Activated naive CD8-positive, alpha-beta T cell treated with anti-CD3 and anti-CD28 coated beads, Interleukin-2, amount 10 ng/mL, durations not matched to agents 7 days and 5 days (primary cell): ENCODE results near the gene WDR31. TPM values are rescaled to one million over a fixed set of nuclear protein-coding genes. Genes with fewer than 3 reads are reported as not detected.
"Not testable (repeated sequence)": the region's sequence is repeated elsewhere in the genome, so short reads cannot be mapped to it uniquely, and the experiment has no call there.

ENCODE experiments used
- ATAC-seq: fragments of 150-1000 bp; cut with Tn5 transposase; one replicate; pipeline ENCODE4 v1.10.0; 2021; ENCODE audit warnings: low read depth, moderate library complexity
- POLR2A ChIA-PET: fragments of 350-600 bp; sonication (Branson Sonifier 250); formaldehyde crosslinking; loops from one replicate; lab custom pipeline; 2021; ENCODE audit warnings: antibody characterized with exemption; lab: Charles Lee
- DNase-seq: peaks from one replicate; pipeline ENCODE4 v3.0.0; 2021
- H3K27ac Mint-ChIP-seq: one replicate; pipeline ENCODE4 v1.8.0; 2022; ENCODE audit warnings: mild to moderate bottlenecking, mixed read lengths
- H3K27me3 Mint-ChIP-seq: one replicate; pipeline ENCODE4 v1.8.0; 2022; ENCODE audit warnings: mild to moderate bottlenecking, moderate library complexity, mixed read lengths
- H3K36me3 Mint-ChIP-seq: one replicate; pipeline ENCODE4 v1.8.0; 2021; ENCODE audit warnings: mild to moderate bottlenecking, mixed read lengths
- H3K4me1 Mint-ChIP-seq: one replicate; pipeline ENCODE4 v1.8.0; 2021; ENCODE audit warnings: mixed read lengths
- H3K4me3 Mint-ChIP-seq: one replicate; pipeline ENCODE4 v1.8.0; 2022; ENCODE audit warnings: mild to moderate bottlenecking, moderate library complexity, mixed read lengths
- H3K9me3 Mint-ChIP-seq: one replicate; pipeline ENCODE4 v1.8.0; 2021; ENCODE audit warnings: mixed read lengths
- total RNA-seq, 2 experiments: library from RNA; stranded (reverse); gene quantifications; one replicate each; pipeline ENCODE4 v1.2.3, GENCODE V29; 2021

WDR31 gene
- total RNA-seq, 2 experiments from 2014 or later = 0.99 to 1.00 TPM

GRCh38 chr9:113296796-113297558 lies 43.1 kb downstream of the WDR31 start:
- no peak overlapping the region for H3K27ac Mint-ChIP-seq

DNA sequence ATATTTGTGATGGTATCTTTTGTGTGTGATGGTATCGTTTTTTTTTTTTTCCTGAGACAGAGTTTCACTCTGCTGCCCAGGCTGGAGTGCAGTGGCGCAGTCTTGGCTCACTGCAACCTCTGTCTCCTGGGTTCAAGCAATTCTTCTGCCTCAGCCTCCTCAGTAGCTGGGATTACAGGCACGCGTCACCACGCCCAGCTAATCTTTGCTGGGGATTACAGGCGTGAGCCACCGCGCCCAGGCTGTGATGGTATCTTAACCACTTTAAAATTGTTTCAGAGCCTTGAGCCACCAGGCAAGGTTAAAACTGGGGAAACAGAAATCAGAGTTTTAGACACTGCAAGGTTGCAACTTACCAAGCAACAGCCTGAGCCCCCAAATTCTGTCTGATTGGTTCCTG lies 43.8 kb downstream of the WDR31 start:
- H3K4me1 Mint-ChIP-seq, ATAC-seq, H3K27ac Mint-ChIP-seq, POLR2A ChIA-PET, H3K36me3 Mint-ChIP-seq, H3K9me3 Mint-ChIP-seq, DNase-seq, H3K4me3 Mint-ChIP-seq: not testable (repeated sequence)
- H3K27me3 Mint-ChIP-seq = peaks cover 13% of the 10 kb centered on the region

More at GRCh38 chr9:113296796-113297558, 43.1 kb downstream of the WDR31 start:
- H3K9me3 Mint-ChIP-seq = no peaks in the 10 kb centered on the region
- no peak overlapping the region for H3K4me3 Mint-ChIP-seq
- H3K27me3 Mint-ChIP-seq = peaks cover 13% of the 10 kb centered on the region
- no peak for ATAC-seq
- POLR2A ChIA-PET = no interaction called here
- no peak for DNase-seq
- H3K4me1 Mint-ChIP-seq = peaks cover 8% of the 10 kb centered on the region
- H3K36me3 Mint-ChIP-seq = peaks cover 2% of the 10 kb centered on the region

DNA sequence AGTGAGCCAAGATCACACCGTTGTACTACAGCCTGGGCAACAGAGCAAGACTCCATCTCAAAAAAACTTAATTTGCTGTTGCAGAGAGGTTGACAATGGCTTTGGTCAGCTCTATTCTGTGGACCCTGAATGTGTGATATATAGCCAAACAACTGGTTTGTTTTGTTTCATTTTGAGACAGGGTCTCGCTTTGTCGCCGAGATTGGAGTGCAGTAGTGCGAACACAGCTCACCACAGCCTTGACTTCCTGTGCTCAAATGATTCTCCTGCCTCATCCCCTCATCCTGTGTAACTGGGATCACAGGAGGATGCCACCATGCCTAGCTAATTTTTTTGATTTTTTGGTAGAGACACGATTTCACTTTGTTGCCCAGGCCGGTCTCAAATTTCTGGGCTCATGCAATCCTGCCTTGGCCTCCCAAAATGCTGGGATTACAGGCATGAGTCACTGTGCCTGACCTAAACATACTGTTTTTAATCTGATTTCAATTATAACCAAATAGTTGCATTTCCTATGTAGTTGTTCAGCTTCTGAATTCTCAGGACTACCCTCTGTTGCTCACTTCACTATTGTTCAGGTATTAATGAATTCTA lies 46.7 kb downstream of the WDR31 start:
- Mint-ChIP-seq H3K36me3 (peaks cover 21% of the 10 kb centered on the region), H3K4me3 (no peak overlapping the region), H3K27me3 (no peaks in the 10 kb centered on the region), H3K9me3 (no peaks in the 10 kb centered on the region), H3K4me1 (peaks cover 3% of the 10 kb centered on the region), H3K27ac (no peak overlapping the region)
- ATAC-seq (no peak), DNase-seq (no peak)
- POLR2A ChIA-PET = no interaction called here

GRCh38 chr9:113290052-113290607 lies 49.9 kb downstream of the WDR31 start:
- POLR2A ChIA-PET = interaction anchor here (0.7 to 1.9 kb wide), 3 partner anchors 15 to 120 kb away, joined by 3 to 7 read pairs (median 3); partner anchors contain the start of genes C9orf43, CDC26, POLE3 and PRPF4
- Mint-ChIP-seq H3K4me3 (no peak overlapping the region), H3K9me3 (no peaks in the 10 kb centered on the region), H3K36me3 (peaks cover 25% of the 10 kb centered on the region), H3K4me1 (peaks cover 3% of the 10 kb centered on the region), H3K27ac (no peak overlapping the region), H3K27me3 (no peaks in the 10 kb centered on the region)
- DNase-seq (no peak), ATAC-seq (no peak)

DNA sequence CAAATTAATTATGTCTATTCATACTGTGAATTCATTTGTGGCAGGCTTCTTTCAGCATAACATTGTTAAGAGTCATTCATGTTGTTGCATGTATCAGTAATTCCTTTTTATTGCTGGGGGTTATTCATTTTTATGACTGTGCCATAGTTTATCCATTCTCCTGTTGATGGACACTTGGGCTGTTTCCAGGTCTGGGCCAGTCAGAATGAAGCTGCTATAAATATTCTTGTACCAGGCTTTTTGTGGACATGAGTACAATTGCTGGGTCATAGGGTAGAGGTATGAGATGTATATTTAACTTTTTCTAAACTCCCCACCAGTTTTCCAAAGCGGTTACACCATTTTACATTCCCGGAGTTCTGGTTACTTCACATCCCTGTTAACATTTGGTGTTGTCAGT lies 51.0 kb downstream of the WDR31 start:
- Mint-ChIP-seq H3K36me3 (peaks cover 31% of the 10 kb centered on the region), H3K27me3 (no peaks in the 10 kb centered on the region), H3K4me3 (no peak overlapping the region), H3K27ac (no peak overlapping the region), H3K9me3 (no peaks in the 10 kb centered on the region), H3K4me1 (peaks cover 2% of the 10 kb centered on the region)
- DNase-seq (no peak), ATAC-seq (no peak)
- POLR2A ChIA-PET = no interaction called here

- Mint-ChIP-seq H3K27me3 (no peaks in the 10 kb centered on the region), H3K9me3 (no peaks in the 10 kb centered on the region), H3K36me3 (peaks cover 34% of the 10 kb centered on the region), H3K4me1 (peaks cover 17% of the 10 kb centered on the region), H3K27ac (no peak overlapping the region), H3K4me3 (no peak overlapping the region)
- no peak for ATAC-seq
- POLR2A ChIA-PET = no interaction called here
- DNase-seq = no peak
Observed at GRCh38 chr9:113281356-113281755, 58.7 kb downstream of the WDR31 start.

DNA sequence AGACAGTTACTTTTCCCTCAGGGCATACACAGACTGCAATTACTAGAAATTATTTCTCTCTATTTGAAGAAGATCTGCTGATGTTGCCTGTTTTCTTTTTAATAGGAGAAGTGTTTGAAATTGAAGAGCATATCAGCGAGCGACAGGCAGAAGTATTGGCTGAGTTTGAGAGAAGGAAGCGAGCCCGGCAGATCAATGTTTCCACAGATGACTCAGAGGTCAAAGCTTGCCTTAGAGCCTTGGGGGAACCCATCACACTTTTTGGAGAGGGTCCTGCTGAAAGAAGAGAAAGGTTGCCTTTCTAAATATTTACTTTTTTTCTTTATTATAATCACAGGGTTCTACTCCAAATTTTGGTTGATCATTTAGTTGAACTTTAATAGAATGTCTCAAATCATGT lies 61.2 kb downstream of the WDR31 start:
- no peak for ATAC-seq
- Mint-ChIP-seq H3K9me3 (no peaks in the 10 kb centered on the region), H3K27ac (no peak overlapping the region), H3K4me1 (peaks cover 24% of the 10 kb centered on the region), H3K36me3 (peaks cover 25% of the 10 kb centered on the region), H3K4me3 (no peak overlapping the region), H3K27me3 (no peaks in the 10 kb centered on the region)
- POLR2A ChIA-PET = no interaction called here
- no peak for DNase-seq

DNA sequence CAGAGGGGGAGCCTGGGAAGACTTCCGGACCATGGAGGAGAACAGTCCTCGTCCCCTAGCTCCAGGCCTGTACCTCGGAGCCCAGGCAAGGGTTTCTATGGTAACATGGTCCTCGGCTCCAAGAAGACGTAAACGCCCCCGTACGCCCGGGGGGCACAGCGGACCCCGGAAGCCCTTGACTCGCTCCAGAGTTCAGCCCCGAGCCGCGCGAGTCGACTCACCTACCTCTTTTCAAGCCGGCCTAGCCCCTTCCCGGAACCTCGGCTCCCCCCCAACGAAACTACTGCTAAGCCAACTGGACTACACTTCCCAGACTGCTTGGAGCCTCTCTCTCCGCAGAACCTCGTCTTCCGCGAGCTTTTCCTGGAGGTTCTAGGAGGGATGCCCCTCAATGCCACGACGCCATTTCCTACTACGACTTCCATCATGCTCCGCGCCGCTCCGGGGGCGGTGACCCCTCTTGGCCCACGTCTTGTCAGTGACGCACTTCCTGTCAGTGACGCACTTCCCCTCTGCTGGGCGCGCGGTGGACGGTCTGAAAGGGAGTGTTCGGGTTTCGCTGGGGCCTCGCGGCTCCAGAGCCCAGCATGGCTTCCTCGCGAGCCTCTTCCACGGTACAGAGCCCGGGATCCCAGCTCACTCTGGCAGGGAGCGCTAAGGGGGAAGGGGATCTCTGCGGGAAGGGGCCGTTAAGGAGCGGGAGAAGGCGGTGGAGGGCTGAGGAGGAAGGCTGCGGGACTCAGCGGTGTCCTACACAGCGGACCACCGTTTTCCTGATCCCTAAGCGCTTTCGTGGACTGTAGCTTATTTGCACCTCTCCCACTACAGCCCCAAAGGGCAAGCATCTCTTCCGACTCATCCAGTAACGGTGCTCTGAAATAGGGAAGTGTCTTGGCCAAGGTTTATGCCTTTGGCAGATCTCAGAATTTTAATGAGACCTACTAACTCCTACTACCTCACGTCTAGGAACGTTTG lies 64.6 kb downstream of the WDR31 start, which contains the start of the genes CDC26 and PRPF4:
Gene CDC26, minus strand, starts transcription at position 416 of the 975 bp plus-strand sequence. CDS start 3,065 bp downstream, outside the sequence.
Gene PRPF4, plus strand, starts transcription at position 502 of the 975 bp plus-strand sequence. Its CDS starts 86 bp downstream, at position 588.
- ATAC-seq = peak; percentile 94
- Mint-ChIP-seq H3K27me3 (no peaks in the 10 kb centered on the region), H3K9me3 (no peaks in the 10 kb centered on the region), H3K27ac (no peak within 1 kb of the TSS), H3K4me3 (no peak within 1 kb of the TSS), H3K4me1 (peaks cover 22% of the 10 kb centered on the region), H3K36me3 (peaks cover 21% of the 10 kb centered on the region)
- POLR2A ChIA-PET = interaction anchor here (0.5 to 2.9 kb wide), 14 partner anchors 9 to 304 kb away, joined by 3 to 25 read pairs (median 6); partner anchors contain the start of genes BSPRY, C9orf43, FKBP15 and HDHD3
- DNase-seq = peak; percentile 94

GRCh38 chr9:113274474-113275156 lies 65.5 kb downstream of the WDR31 start:
- DNase-seq (no peak), ATAC-seq (peak; percentile 6)
- H3K4me1 Mint-ChIP-seq = peaks cover 18% of the 10 kb centered on the region
- H3K4me3 Mint-ChIP-seq = no peak overlapping the region
- no peaks in the 10 kb centered on the region for H3K9me3 Mint-ChIP-seq
- H3K36me3 Mint-ChIP-seq = peaks cover 16% of the 10 kb centered on the region
- POLR2A ChIA-PET = interaction anchor here (0.9 to 2.9 kb wide), 12 partner anchors 10 to 305 kb away, joined by 3 to 25 read pairs (median 6); partner anchors contain the start of genes BSPRY, C9orf43, FKBP15 and HDHD3
- no peak overlapping the region for H3K27ac Mint-ChIP-seq
- H3K27me3 Mint-ChIP-seq = no peaks in the 10 kb centered on the region

DNA sequence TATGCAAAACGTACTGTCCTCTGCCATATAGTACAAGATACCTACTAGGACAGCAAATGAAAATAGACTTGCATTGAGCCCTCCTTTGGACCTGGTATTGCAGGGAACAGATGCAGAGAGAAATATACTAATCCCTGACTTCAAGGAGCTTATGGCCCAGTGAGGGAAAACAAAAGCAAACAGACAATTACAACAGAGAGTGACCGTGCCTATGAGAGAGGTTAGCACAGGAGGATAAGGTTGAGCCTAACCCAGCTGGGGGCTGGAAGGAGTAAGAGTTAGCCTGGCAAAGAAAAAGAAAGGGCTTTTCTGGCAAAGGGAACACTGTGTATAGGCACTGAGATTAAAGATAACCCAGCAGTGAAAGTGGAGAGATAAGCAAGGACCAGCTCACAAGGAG lies 70.2 kb downstream of the WDR31 start:
- ATAC-seq (no peak), DNase-seq (no peak)
- no peak overlapping the region for H3K4me3 Mint-ChIP-seq
- H3K27ac Mint-ChIP-seq = no peak overlapping the region
- H3K9me3 Mint-ChIP-seq = no peaks in the 10 kb centered on the region
- peaks cover 12% of the 10 kb centered on the region for H3K4me1 Mint-ChIP-seq
- POLR2A ChIA-PET = interaction anchor here (0.8 kb wide), 1 partner anchor 48 kb away, joined by 3 read pairs; the partner anchor contains the start of gene SLC31A1
- H3K27me3 Mint-ChIP-seq = no peaks in the 10 kb centered on the region
- H3K36me3 Mint-ChIP-seq = peaks cover 16% of the 10 kb centered on the region

GRCh38 chr9:113269355-113269754 lies 70.7 kb downstream of the WDR31 start:
- Mint-ChIP-seq H3K9me3 (no peaks in the 10 kb centered on the region), H3K4me1 (peaks cover 10% of the 10 kb centered on the region), H3K36me3 (peaks cover 18% of the 10 kb centered on the region), H3K27me3 (no peaks in the 10 kb centered on the region), H3K4me3 (no peak overlapping the region), H3K27ac (no peak overlapping the region)
- ATAC-seq (no peak), DNase-seq (no peak)
- POLR2A ChIA-PET = interaction anchor here (0.8 kb wide), 1 partner anchor 48 kb away, joined by 3 read pairs; the partner anchor contains the start of gene SLC31A1
